GM19023 (cell line): Measurements from ENCODE around the gene ZNF44.
"Not testable (repeated sequence)": the region's sequence is repeated elsewhere in the genome, so short reads cannot be mapped to it uniquely, and the experiment has no call there.

Source experiments
- ATAC-seq: cut with Tn5 transposase; IDR thresholded peaks from one replicate; pipeline ENCODE4 v1.9.1; 2021; ENCODE audit warnings: mild to moderate bottlenecking, moderate library complexity; ENCODE audit not compliant: unreplicated experiment

Gene ZNF44

DNA sequence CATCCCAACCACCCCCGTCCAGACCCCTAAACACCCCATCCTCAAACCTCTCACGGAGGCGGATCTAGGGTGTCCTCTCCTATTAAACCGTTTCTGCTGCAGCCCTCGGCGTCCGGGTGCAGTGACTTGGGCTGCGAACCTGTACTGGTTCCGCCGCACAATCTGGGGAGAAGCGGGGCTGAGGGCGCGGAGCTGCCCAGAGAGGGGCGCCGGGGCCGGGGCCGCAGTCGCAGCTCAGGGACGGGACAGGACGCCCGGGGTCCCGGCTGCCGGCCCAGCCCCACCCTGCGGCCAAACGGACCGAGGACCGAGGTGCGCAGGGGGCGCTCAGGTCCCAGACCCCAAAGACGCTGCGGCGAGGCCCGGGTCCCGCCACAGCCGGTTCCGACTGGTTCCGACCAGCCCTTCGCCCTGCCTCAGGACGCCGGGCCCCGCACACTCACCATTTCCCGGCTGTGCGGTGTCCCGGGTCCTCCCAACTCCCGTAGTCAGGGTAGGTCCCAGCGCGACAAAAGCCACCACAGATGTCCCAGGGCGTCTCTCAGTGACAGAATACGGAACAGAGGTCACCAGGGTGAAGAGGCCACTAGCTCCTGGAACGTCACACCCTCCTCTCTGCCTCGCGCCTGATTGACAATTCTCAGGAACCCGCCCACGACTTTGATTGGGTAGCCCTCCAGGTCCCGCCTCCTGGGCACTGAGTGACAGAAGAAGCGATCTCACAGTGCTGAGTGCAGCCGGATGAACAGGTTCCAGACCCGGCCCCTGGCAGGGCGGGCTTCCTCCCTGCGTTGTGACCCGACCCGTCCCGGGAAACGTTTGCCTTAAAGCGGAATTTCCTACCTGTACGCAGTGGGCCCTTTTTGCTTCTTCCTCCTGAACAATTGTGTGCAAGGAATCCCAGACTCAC is at the start of gene ZNF44:
Gene ZNF44 (minus strand): TSS at position 635 of the 910 bp plus-strand sequence. CDS start 189 bp downstream, at position 446.
- peak; percentile 90 for ATAC-seq

DNA sequence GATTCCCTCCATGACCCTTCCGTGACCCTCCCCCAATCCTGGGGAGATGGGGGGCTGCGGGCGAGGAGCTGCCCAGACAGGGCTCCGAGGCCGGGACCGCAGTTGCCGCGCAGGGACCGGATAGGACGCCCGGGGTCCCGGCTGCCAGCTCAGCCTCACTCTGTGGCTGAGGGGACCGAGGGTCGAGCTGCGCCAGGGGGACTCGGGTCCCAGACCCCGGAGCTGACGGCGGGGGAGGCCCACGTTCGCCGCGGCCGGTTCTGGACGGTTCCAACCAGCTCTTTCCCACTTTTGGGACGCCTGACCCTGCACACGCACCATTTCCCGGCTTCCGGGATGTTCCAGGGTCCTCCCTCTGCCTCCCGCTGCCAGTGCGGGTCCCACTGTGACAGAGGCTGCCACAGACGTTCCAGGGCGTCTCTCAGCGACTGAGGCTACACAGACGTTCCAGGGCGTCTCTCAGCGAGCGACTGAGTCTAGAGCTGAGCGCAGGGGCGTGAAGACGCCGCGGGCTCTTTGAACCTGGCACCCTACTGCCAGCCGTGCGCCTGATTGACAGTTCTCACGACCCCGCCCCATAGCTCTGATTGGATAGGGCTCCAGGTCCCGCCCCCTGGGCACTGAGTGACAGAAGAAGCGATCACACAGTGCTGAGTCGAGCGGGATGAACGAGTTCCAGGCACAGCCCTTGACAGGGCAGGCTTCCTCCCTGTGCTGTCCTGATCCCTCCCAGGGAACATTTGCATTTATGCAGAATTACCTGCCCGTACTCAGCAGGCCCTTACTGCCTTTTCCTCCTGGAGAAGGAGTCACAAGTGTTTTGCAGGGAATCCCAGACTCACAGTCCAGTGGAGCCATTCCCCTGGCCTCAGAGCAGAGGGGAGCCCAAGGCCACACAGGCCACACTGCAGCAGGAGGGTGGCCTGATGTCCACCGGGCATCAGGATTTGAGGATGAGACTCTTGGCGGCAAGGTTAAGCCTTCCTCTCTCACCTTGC is 38.8 kb upstream of the ZNF44 start, which contains the start of gene ZNF563:
Gene ZNF563 (minus strand): TSS at position 472 of the 998 bp plus-strand sequence. CDS start 151 bp downstream, at position 321.
- ATAC-seq, result peak; percentile 92

DNA sequence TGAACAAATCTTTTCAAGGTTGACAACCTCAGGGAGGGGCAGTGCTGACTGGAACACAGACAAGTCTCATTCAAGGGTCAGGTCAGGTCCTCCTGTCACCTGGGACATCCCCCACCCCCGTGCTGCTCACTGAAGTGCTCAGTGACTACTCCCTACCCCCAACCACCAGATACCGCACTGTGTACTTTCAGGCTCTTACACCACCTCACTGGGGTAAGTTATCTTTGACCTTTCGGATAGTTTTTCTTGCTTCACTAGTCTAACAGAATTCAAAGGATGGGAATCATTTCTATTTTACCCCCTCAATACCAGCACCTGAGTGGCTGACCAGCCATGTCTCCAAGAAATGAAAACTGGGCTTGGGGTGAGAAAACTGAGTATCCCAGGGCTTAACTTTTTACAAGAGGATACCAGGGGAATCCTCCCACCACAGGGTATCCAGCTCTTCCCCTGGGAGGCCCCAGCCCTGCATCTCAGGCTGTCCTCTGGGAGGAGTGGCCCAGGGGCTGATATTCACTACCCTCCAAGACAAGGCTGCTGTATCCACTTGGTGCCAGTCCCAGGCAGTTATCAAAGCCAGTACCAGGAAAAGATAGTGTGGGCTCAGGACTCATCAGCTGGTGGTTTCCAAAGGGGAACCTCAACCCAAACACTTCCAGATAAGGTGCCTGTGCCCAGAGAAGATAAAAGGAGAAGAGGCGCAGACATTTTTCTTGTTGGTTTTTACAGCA is 36.7 kb upstream of the ZNF44 start:
- peak; percentile 41 for ATAC-seq

DNA sequence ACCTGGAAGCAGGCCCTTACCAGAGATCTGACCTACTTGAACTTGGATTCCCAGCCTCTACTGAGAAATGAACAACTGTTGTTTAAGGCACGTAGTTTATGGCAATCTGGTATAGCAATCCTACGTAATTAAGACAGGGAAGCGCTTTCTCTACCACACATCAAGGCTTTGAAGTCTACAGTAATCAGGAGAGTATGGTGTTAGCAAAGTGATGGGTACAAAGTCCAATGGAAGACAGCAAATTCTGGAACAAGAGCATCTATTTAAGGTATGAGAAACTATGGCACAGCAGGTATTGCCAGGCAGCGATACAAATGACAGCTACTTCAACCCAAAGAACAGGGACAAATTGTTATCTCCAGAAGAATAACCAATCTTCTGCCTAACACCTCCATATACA is 35.7 kb upstream of the ZNF44 start:
- ATAC-seq, result no peak

DNA sequence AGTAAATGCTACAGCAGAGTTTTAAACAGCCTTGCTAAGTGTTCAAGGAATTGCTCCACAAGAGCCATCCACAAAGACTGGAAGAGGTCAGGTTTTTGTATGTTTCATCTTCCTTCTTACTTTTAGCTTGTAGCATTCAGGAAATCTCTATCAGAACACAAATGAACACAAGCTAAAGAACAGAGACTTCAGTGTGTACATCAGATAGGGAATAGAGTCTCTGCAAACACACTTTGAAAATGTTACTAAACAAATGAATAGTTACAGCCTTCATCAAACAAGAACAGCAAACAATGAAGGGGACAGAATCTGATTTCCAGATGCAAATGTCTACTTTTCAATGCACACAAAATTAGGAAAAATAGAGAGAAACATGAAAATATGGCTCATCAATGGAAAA is 31.0 kb upstream of the ZNF44 start:
- ATAC-seq, result no peak

DNA sequence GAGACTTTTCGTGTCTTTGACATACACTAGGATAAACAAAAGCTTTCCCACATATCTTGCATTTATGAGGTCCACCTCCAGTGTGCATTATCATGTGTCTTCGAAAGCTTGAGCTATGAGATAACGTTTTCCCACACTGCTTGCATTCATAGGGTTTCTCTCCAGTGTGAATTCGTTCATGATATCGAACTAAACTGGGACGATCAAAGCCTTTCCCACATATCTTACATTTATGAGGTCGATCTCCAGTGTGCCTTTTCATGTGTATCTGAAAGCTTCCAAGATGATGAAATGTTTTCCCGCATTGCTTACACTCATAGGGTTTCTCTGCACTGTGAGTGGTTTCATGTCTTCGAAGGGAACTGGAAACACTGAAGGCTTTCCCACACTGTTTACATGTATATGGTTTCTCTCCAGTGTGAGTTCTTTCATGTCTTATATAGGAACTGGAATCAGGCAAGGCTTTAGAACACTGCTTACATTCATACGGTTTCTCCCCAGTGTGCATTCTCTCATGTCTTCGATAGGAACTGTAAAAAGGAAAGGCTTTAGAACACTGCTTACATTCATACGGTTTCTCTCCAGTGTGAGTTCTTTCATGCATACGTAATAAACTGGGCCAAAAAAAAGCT is 24.2 kb upstream of the ZNF44 start:
- ATAC-seq, result no peak

DNA sequence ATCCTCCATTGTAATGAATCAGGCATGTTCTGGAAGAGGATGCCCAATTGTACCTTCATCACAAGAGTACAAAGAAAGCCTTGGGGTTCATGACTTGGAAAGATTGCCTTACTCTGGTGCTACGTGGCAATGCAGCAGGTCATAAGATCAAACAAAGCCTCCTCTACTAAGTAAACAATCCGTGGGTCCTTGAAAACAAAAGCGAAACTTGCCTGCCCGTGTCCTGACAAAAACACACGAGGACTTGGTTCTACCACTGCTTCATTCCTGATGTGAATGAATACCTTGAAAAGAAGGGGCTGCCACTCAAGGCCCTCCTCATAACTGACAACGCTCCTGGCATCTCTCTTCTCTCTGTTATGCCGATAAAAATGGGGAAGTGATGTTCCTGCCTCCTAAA is 19.9 kb upstream of the ZNF44 start:
- no peak for ATAC-seq

DNA sequence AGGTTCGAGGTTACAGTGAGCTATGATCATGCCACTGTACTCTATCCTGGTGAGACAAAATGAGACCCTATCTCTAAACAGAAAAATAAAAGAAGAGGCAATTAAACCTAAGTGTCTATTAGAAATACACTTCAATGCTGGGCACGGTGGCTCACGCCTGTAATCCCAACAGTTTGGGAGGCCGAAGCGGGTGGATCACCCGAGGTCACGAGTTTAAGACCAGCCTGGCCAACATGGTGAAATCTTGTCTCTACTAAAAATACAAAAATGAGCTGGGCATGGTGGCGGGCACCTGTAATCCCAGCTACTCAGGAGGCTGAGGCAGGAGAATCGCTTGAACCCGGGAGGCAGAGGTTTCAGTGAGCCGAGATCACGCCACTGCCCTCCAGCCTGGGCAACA is 14.2 kb upstream of the ZNF44 start:
- ATAC-seq, result not testable (repeated sequence)

DNA sequence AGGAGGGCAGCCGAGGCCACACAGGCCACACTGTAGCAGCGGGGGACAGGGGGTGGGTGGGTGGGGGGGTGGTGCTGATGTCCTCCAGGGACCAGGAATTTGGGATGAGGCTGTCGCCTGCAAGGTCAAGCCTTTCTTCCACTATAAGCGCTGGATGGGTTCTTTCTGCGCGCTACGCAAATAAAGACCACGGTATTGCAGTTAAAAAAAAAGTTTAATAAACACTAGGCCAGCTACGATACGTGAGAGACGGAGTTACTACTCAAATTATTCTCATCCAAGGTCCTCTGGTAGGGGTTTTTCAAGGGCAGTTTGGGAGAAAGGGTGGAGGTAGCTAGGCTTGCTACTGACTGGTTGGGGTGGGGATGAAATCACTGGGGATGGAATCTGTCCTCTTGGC is 508 bp upstream of the ZNF44 start:
- peak; percentile 12 for ATAC-seq

DNA sequence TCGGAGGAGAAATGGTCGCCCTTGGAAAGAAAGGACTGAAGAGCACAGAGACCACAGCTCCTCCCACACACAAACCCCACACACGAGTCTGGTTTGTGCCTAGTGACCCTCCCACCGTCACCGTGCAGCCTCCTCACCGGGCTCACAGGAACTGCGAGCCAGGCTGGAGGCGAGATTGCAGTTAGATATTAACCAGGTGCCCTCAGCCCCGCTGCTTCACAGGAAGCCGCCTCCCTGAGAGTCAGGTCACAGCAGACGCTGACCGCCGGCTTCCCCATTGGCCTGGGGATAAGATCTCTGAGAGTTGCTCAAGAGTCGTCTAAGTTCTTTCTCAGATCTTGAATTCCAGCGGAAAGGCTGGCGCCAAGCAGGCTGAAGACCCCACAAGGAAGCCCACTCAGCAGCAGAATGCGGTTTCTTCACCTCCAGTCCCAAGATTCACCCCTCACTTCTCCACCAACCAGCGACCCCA is 870 bp downstream of the ZNF44 start:
- peak; percentile 45 for ATAC-seq

DNA sequence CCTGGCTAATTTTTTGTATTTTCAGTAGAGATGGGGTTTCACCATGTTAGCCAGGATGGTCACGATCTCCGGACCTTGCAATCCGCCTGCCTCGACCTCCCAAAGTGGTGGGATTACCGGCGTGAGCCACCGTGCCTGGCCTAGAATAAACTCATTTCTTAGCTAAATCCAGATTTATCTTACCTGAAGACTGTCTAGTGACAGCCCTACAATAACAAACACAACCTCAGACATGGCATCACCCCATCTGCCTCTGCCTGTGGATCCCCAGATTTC is 5.0 kb downstream of the ZNF44 start:
- ATAC-seq, result no peak

DNA sequence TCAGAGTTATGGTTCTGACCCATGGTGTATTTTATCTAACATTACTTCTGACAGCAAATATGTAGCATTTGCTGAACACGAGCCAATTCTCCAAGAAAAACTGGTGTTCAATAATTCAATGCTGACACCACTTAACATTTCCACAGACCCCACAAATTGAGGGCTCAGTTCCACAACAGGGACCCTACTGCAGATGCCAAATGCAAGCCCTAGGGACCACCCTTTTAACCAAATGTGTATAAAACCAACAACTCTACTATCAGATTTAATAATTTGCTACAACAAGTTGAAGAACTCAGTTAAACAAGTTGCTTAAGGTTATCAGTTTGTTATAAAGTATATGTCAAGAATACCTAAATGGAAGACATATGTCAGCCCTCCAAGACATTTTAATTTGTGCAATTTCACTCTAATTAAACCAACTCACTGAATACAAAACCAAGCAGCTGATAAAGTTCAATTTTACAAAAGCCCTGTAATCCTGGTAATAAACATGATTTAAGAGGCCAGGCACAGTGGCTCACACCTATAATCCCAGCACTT is 6.7 kb downstream of the ZNF44 start:
- no peak for ATAC-seq

DNA sequence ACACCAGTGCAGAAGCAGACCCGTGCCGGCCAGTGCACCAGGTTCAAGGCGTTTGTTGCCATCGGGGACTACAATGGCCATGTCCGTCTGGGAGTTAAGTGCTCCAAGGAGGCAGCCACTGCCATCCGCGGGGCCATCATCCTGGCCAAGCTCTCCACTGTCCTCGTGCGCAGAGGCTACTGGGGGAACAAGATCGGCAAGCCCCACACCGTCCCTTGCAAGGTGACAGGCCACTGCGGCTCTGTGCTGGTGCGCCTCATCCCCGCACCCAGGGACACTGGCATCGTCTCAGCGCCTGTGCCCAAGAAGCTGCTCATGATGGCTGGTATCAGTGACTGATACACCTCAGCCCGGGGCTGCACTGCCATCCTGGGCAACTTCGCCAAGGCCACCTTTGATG is 10.1 kb downstream of the ZNF44 start:
- ATAC-seq, result no peak

DNA sequence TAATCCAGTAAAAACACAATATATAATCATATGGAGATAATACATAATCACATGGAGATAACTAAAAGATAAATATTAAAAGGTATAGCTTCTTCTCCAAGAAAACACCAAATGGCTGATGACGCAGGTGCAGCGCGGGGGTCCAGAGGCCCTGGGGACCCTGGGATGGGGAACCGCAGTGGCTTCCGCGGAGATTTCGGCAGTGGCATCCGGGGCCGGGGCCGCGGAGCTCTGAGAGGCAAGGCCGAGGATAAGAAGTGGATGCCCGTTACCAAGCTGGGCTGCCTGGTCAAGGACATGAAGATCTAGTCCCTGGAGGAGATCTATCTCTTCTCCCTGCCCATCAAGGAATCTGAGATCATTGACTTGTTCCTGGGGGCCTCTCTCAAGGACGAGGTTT is 10.5 kb downstream of the ZNF44 start:
- ATAC-seq, result no peak

DNA sequence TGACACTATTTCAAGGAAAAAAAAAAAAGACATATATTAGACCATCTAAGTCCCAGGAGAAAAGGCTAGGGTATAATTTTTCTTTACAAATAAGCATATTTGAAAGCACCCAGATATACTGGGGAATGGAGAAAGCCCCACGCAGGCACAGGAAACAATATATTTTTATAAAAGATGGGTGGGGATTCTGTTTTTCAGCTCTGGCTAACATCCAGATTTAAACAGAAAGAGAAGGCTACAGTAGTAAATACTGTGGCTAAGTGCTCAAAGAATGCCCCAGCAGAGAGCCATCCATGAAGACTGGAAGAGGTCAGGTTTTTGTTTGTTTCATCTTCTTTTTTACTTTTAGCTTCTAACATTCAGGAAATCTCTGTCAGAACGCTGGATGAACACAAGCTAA is 16.0 kb downstream of the ZNF44 start:
- ATAC-seq, result no peak

DNA sequence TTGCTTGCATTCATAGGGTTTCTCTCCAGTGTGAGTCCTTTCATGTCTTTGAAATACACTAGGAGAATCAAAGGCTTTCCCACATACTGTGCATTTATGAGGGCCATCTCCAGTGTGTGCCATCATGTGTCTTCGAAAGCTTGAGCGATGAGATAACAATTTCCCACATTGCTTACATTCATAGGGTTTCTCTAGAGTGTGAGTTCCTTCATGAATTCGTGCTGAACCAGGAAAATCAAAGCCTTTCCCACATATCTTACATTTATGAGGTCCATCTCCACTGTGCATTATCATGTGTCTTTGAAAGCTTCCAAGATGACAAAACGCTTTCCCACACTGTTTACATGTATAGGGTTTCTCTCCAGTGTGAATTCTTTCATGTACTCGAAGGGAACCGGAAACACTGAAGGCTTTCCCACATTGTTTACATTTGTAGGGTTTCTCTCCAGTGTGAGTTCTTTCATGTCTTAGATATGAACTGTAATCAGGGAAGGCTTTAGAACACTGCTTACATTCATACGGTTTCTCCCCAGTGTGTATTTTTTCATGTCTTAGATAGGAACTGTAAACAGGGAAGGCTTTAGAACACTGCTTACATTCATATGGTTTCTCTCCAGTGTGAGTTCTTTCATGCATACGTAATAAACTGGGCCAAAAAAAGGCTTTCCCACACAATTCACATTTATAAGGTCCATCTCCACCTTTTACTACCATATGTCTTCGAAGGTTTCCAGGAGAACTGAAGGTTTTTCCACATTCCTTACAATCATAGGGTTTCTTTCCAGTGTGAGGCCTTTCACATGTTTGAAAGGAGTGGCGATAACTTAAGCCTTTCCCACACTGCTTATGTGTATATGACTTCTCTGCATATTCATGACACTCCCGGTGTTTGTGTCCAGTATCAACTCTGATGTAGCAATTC is 21.4 kb downstream of the ZNF44 start:
- no peak for ATAC-seq

DNA sequence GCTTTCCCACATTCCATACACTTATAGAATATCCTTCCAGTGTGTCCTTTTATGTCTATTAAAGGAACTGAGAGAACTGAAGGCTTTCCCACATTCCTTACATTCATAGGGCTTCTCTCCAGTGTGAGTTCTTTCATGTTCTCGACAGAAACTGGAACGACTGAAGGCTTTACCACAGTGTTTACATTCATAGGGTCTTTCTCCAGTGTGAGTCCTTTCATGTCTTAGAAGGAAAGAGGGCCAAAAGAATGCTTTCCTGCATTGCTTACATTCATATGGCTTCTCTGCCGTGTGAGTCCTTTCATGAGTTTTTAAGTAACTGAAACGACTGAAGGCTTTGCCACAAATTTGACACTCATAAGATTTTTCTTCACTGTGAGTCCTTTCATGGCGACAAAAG is 22.3 kb downstream of the ZNF44 start:
- no peak for ATAC-seq

DNA sequence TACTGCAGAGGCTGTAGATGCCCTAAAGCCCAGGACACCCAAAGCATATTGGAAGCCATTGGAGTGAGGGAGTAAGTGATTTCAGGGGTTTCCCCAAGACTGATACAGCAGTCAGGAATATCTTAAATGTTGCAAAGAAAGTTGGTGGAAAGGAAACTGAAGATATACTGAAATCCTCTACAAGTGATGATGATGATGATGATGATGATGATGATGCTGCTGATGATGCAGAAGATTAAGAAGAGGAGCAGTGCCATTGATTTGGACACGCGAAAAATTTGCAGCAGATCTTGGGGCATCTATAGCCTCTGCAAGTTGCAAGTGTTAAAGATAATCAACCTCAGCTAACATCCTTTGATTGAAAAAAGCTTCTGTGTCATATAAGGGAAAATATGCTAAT is 23.8 kb downstream of the ZNF44 start:
- no peak for ATAC-seq
